ENCODE results near the gene COL9A3.
"Not testable (repeated sequence)": the region's sequence is repeated elsewhere in the genome, so short reads cannot be mapped to it uniquely, and the experiment has no call there.

COL9A3 gene

DNA sequence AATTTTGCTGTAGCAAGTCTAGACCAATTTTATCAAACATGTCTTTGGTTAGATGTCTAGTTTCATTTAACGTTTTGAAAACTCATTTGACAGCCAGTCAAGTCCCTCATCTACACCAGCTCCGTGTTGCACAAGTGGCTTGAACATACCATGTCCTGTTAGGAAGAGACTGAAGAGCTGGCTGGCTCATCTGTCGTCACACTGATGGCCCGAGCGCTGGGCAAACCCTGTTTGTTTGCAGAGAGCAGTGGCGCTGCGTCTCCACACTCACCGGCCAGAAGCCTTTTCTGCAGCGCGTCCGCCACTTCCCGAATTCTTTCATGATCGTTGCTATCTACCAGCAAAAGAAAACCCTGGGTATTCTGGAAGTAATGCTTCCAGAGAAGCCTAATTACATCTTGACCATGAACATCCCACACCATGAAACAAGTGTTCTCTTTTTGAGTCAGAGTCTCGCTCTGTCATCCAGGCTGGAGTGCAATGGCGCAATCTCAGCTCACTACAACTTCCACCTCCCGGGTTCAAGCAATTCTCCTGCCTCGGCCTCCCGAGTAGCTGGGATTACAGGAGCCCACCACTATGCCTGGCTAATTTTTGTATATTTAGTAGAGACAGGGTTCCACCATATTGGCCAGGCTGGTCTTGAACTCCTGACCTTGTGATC, 55.5 kb downstream of the COL9A3 start:
- Histone ChIP-seq H3K79me2 (ENCODE audit: insufficient read depth, low read depth) (no peaks in the 10 kb centered on the region), H3K4me2 (no peak overlapping the region), H3K27ac (no peak overlapping the region), H3K4me1 (ENCODE audit: low read depth, poor library complexity, severe bottlenecking) (peaks cover 19% of the 10 kb centered on the region), H4K20me1 (ENCODE audit: insufficient read depth) (no peaks in the 10 kb centered on the region), H3K27me3 (ENCODE audit: insufficient read depth, low read depth) (no peaks in the 10 kb centered on the region; the same call in 1 of the 2 replicates), H3K4me3 (IDR thresholded peaks at IDR 0.05; ENCODE audit: insufficient read depth, low read depth, low read length) (no peak overlapping the region), H3K36me3 (ENCODE audit: insufficient read depth) (no peaks in the 10 kb centered on the region), H2AFZ (ENCODE audit: low read depth) (no peak overlapping the region), H3K9ac (no peak overlapping the region)
- TF ChIP-seq, protein P1, sequence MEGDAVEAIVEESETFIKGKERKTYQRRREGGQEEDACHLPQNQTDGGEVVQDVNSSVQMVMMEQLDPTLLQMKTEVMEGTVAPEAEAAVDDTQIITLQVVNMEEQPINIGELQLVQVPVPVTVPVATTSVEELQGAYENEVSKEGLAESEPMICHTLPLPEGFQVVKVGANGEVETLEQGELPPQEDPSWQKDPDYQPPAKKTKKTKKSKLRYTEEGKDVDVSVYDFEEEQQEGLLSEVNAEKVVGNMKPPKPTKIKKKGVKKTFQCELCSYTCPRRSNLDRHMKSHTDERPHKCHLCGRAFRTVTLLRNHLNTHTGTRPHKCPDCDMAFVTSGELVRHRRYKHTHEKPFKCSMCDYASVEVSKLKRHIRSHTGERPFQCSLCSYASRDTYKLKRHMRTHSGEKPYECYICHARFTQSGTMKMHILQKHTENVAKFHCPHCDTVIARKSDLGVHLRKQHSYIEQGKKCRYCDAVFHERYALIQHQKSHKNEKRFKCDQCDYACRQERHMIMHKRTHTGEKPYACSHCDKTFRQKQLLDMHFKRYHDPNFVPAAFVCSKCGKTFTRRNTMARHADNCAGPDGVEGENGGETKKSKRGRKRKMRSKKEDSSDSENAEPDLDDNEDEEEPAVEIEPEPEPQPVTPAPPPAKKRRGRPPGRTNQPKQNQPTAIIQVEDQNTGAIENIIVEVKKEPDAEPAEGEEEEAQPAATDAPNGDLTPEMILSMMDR (conservative IDR thresholded peaks at IDR 0.05; ENCODE audit: low read depth, low read length) = no peak

DNA sequence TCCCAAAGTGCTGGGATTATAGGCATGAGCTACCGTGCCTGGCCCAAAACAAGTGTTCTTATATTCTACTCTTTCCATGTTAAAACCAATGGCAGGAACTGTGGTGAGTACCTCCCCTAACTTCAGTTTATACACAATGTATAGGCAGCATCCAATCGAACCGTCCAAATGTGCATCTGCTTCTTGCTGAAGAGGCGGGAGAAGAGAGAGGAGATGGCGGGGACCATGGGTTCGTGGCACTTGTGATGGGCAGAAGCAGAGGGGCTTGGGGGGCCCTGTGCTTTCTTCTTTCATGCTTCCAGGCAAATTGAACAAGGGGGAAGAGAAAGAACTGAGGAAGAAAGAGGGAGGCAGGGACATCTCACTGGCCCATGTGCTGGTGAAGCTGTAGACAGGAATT, 56.0 kb downstream of the COL9A3 start:
- no peaks in the 10 kb centered on the region; the same call in 1 of the 2 replicates for H3K27me3 ChIP-seq (ENCODE audit: insufficient read depth, low read depth)

GRCh38 chr20:62873280-62873679, 56.4 kb downstream of the COL9A3 start:
- no peaks in the 10 kb centered on the region for H3K79me2 ChIP-seq (ENCODE audit: insufficient read depth, low read depth)
- H3K27me3 ChIP-seq (ENCODE audit: insufficient read depth, low read depth) = no peaks in the 10 kb centered on the region; the same call in 1 of the 2 replicates
- H2AFZ ChIP-seq (ENCODE audit: low read depth) = no peak overlapping the region
- H3K9ac ChIP-seq = no peak overlapping the region
- TF ChIP-seq, protein P1 (conservative IDR thresholded peaks at IDR 0.05; ENCODE audit: low read depth, low read length) = no peak
- H3K4me2 ChIP-seq = peak overlapping the region; percentile 67
- H3K27ac ChIP-seq = peak overlapping the region; percentile 42
- H3K4me3 ChIP-seq (IDR thresholded peaks at IDR 0.05; ENCODE audit: insufficient read depth, low read depth, low read length) = no peak overlapping the region
- H3K4me1 ChIP-seq (ENCODE audit: low read depth, poor library complexity, severe bottlenecking) = peaks cover 19% of the 10 kb centered on the region
- H3K36me3 ChIP-seq (ENCODE audit: insufficient read depth) = no peaks in the 10 kb centered on the region
- no peaks in the 10 kb centered on the region for H4K20me1 ChIP-seq (ENCODE audit: insufficient read depth)

More for the DNA sequence above, 56.0 kb downstream of the COL9A3 start:
- Histone ChIP-seq H3K4me3 (IDR thresholded peaks at IDR 0.05; ENCODE audit: insufficient read depth, low read depth, low read length) (no peak overlapping the region), H4K20me1 (ENCODE audit: insufficient read depth) (no peaks in the 10 kb centered on the region), H3K27ac (peak overlapping the region; percentile 42; the same call in 1 of the 2 replicates), H3K36me3 (ENCODE audit: insufficient read depth) (no peaks in the 10 kb centered on the region), H2AFZ (ENCODE audit: low read depth) (no peak overlapping the region), H3K79me2 (ENCODE audit: insufficient read depth, low read depth) (no peaks in the 10 kb centered on the region), H3K9ac (no peak overlapping the region), H3K4me2 (peak overlapping the region; percentile 67; the same call in 1 of the 2 replicates), H3K4me1 (ENCODE audit: low read depth, poor library complexity, severe bottlenecking) (peaks cover 19% of the 10 kb centered on the region)
- TF ChIP-seq, protein P1 (conservative IDR thresholded peaks at IDR 0.05; ENCODE audit: low read depth, low read length) = no peak

GRCh38 chr20:62873681-62874031, 56.8 kb downstream of the COL9A3 start:
- Histone ChIP-seq H3K27ac (peak overlapping the region; percentile 42), H3K4me2 (peak overlapping the region; percentile 67)
- TF ChIP-seq, protein P1 (conservative IDR thresholded peaks at IDR 0.05; ENCODE audit: low read depth, low read length) = peak; percentile 58

More at GRCh38 chr20:62873681-62874031, 56.8 kb downstream of the COL9A3 start:
- not testable (repeated sequence) for H3K36me3 ChIP-seq (ENCODE audit: insufficient read depth); H3K9ac ChIP-seq; H3K27me3 ChIP-seq (ENCODE audit: insufficient read depth, low read depth); H4K20me1 ChIP-seq (ENCODE audit: insufficient read depth); H2AFZ ChIP-seq (ENCODE audit: low read depth); H3K79me2 ChIP-seq (ENCODE audit: insufficient read depth, low read depth); H3K4me3 ChIP-seq (IDR thresholded peaks at IDR 0.05; ENCODE audit: insufficient read depth, low read depth, low read length)
- peaks cover 19% of the 10 kb centered on the region for H3K4me1 ChIP-seq (ENCODE audit: low read depth, poor library complexity, severe bottlenecking)
